HG03159 (cell line): ENCODE results near the gene MAGEH1.

Experiments used
- ATAC-seq: cut with Tn5 transposase; IDR thresholded peaks from one replicate; pipeline ENCODE4 v1.9.1; 2021; ENCODE audit warnings: mild to moderate bottlenecking, moderate library complexity; ENCODE audit not compliant: unreplicated experiment

MAGEH1 gene

GRCh38 chrX:55490121-55490520, 38.2 kb downstream of the MAGEH1 start:
- ATAC-seq = no peak

- no peak for ATAC-seq
Measured at GRCh38 chrX:55490974-55491373, 39.0 kb downstream of the MAGEH1 start.
